AG04450 (cell line): ENCODE measurements around the gene CHDH. TPM values are rescaled to one million over a fixed set of nuclear protein-coding genes. Genes with fewer than 3 reads are reported as not detected.

Experiments
- CTCF ChIA-PET: fragments of 300-600, 350-600 bp; formaldehyde crosslinking; extraction: SDS; loops from one replicate; lab custom pipeline; 2022; ENCODE audit warnings: antibody characterized with exemption, inconsistent platforms; lab: Charles Lee
- POLR2A ChIA-PET: fragments of 350-600 bp; formaldehyde crosslinking; extraction: SDS; loops from one replicate; lab custom pipeline; 2021; ENCODE audit warnings: antibody characterized with exemption, inconsistent platforms; lab: Yijun Ruan, JAX
- DNase-seq: peaks from one replicate; pipeline ENCODE4 v3.0.0-alpha.2; 2011; ENCODE audit warnings: low read depth, low spot score
- H3K27ac ChIP-seq: one replicate; pipeline ENCODE4 v1.5.1; 2012; ENCODE audit warnings: low read depth, low read length, control low read depth
- H3K27me3 ChIP-seq: one replicate; pipeline ENCODE4 v1.6.0; 2012; ENCODE audit warnings: low read length; ENCODE audit not compliant: control insufficient read depth, insufficient read depth
- H3K4me3 ChIP-seq: 2 replicates; pipeline ENCODE4 v1.5.1; 2011; ENCODE audit warnings: mild to moderate bottlenecking, low read depth, low read length, control low read depth
- H3K9me3 ChIP-seq: 2 replicates; pipeline ENCODE4 v1.5.1; 2012; ENCODE audit warnings: low read length; ENCODE audit not compliant: control insufficient read depth, insufficient read depth
- polyA plus RNA-seq: library from polyadenylated mRNA; depleted of rRNA; stranded (reverse); fragments of >200 nt; gene quantifications from 2 replicates; pipeline ENCODE4 v1.2.3, GENCODE V29; 2011
- TF ChIP-seq, protein P1 (sequence below): IDR thresholded peaks from 2 replicates; pipeline ENCODE4 v1.5.1; 2011; ENCODE audit warnings: low read depth, low read length, control low read depth, inconsistent platforms

Gene CHDH
- polyA plus RNA-seq, 1 experiment, result 0.01 TPM

DNA sequence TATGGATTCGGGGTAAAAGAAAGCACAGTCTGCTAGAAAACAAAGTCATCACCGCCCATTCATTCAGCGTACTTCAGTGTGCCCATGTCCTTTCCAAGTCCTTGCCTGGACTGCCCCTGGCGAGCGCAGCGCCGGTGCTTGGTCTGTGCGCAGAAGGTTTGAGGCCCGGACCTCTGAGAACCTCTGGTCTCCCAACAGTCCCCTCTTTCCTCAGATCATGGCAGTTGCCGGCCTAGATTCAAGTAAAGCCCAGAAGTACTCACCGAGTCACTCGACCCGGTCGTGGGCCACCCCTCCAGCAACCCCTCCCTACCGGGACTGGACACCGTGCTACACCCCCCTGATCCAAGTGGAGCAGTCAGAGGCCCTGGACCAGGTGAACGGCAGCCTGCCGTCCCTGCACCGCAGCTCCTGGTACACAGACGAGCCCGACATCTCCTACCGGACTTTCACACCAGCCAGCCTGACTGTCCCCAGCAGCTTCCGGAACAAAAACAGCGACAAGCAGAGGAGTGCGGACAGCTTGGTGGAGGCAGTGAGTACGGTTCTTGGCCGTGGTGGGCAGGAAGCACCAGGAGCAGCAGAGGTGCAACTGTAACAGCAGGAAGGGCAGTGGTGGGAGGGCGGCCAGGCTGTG lies 36.3 kb downstream of the CHDH start:
- CTCF ChIA-PET, result no interaction called here

DNA sequence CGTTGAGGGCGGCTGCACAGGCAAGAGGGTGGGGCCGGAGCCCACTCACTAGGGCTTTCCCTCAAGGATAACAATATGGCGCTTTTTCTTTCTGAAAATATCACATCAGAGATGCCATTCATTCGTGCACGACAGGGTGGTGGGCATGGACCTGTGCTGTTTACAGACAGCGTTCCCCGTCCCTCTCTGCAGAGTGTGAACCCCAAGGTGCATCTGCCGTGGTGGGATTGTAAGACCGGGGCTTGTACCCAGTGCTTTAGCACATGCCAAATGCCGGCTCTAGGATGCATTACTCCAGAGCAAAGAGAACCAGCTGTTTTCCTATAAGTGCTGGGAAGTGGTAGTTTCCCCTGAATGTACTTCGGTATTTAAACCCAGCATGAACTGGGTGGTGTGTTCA lies 37.0 kb downstream of the CHDH start:
- CTCF ChIA-PET, result no interaction called here

More for the DNA sequence above, 36.3 kb downstream of the CHDH start:
- Histone ChIP-seq H3K27me3 (peaks cover 7% of the 10 kb centered on the region), H3K9me3 (no peaks in the 10 kb centered on the region), H3K27ac (no peak overlapping the region), H3K4me3 (no peak overlapping the region)
- TF ChIP-seq, protein P1, sequence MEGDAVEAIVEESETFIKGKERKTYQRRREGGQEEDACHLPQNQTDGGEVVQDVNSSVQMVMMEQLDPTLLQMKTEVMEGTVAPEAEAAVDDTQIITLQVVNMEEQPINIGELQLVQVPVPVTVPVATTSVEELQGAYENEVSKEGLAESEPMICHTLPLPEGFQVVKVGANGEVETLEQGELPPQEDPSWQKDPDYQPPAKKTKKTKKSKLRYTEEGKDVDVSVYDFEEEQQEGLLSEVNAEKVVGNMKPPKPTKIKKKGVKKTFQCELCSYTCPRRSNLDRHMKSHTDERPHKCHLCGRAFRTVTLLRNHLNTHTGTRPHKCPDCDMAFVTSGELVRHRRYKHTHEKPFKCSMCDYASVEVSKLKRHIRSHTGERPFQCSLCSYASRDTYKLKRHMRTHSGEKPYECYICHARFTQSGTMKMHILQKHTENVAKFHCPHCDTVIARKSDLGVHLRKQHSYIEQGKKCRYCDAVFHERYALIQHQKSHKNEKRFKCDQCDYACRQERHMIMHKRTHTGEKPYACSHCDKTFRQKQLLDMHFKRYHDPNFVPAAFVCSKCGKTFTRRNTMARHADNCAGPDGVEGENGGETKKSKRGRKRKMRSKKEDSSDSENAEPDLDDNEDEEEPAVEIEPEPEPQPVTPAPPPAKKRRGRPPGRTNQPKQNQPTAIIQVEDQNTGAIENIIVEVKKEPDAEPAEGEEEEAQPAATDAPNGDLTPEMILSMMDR, result no peak
- no peak for DNase-seq
- POLR2A ChIA-PET, result no interaction called here

DNA sequence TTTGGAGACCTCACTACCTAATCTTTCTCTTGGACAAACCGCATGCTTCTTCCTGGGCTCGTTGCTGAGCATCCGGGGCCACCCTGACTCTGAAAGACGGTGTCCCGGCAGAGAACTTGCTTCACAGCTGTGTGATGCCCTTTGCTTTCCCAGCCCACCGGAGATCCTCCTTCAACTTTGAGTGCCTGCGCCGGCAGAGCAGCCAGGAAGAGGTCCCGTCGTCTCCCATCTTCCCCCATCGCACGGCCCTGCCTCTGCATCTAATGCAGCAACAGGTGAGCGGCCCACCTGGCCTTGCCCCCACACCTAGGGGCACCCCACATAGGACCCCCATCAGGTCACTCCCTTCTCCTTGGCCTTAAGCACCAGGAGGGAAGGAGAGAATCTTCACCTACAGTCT lies 37.7 kb downstream of the CHDH start:
- TF ChIP-seq, protein P1, result no peak

More for the DNA sequence above, 37.0 kb downstream of the CHDH start:
- TF ChIP-seq, protein P1, result no peak
- no peaks in the 10 kb centered on the region for H3K9me3 ChIP-seq
- no peak overlapping the region for H3K27ac ChIP-seq
- no peak overlapping the region for H3K4me3 ChIP-seq
- DNase-seq, result no peak
- POLR2A ChIA-PET, result no interaction called here
- H3K27me3 ChIP-seq, result peaks cover 5% of the 10 kb centered on the region

DNA sequence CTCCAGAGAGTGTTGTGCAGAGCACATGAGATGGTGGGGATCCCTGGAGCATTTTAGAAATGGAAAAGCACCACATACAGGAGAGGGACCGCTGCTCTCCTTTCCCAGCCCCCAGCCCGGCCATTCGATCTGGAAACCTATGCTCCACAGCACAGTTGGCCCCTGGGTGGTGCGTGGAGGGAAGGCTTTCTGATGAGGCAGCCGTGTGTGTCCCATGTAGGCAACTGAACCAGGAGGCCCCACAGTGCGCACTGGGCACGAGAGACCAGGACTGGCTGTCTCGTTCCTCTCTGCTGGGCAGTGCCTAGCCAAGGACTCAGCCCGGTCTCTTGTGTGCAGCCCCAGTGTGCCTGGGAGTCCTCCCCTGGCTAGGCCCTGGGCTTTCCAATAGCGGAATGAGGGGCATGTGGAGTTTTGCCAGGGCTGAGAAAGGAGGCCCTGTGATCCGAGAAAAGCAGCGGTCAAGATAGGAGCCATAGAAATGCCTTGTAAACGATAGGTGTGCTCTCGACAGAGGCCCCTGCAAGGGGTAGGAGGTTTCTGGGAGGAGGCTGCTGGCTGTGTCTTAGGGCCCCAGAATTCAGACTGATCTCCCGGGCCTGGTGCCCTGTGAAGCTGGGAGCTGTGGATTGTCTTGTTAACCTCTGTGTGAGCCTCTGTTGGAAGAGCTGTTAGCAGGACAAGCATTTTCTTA lies 39.0 kb downstream of the CHDH start:
- Histone ChIP-seq H3K27ac (no peak overlapping the region), H3K4me3 (no peak overlapping the region), H3K9me3 (peaks cover 4% of the 10 kb centered on the region; the same call in 1 of the 2 replicates), H3K27me3 (no peaks in the 10 kb centered on the region)
- CTCF ChIA-PET, result no interaction called here
- no peak for DNase-seq
- TF ChIP-seq, protein P1, result no peak
- POLR2A ChIA-PET, result no interaction called here

More for the DNA sequence above, 37.7 kb downstream of the CHDH start:
- no peak overlapping the region for H3K4me3 ChIP-seq
- peaks cover 5% of the 10 kb centered on the region for H3K27me3 ChIP-seq
- ChIA-PET CTCF (no interaction called here), POLR2A (no interaction called here)
- no peak overlapping the region for H3K27ac ChIP-seq
- DNase-seq, result no peak
- peaks cover 4% of the 10 kb centered on the region; the same call in 1 of the 2 replicates for H3K9me3 ChIP-seq
